ENCODE results near the gene ACSS2. TPM values are rescaled to one million over a fixed set of nuclear protein-coding genes. Genes with fewer than 3 reads are reported as not detected.
"Not testable (repeated sequence)": the region's sequence is repeated elsewhere in the genome, so short reads cannot be mapped to it uniquely, and the experiment has no call there.

The ACSS2 gene
- total RNA-seq, 4 donors from 2014 or later, result 68.4 to 112 (median 94.3) TPM

GRCh38 chr20:34873583-34874093 lies 2.8 kb upstream of the ACSS2 start:
- TF ChIP-seq CTCF (IDR thresholded peaks at IDR 0.05) (no peak), EP300 (IDR thresholded peaks at IDR 0.05) (no peak)
- WGBS, 2 donors, result 52 to 57% methylated on average over 3 of the region's 3 CpGs
- Histone ChIP-seq H3K27me3 (no peaks in the 10 kb centered on the region), H3K4me3 (no peak overlapping the region), H3K27ac (peak overlapping the region in 2 of 4 donors; percentile 82 to 93), H3K36me3 (no peaks in the 10 kb centered on the region), H3K4me1 (peaks cover 0 to 50% (median 10%) of the 10 kb centered on the region in 4 donors), H3K9me3 (no peaks in the 10 kb centered on the region)
- DNase-seq (ENCODE audit: low spot score in 2 of 2), result no peak

GRCh38 chr20:34874094-34874654 lies 2.2 kb upstream of the ACSS2 start:
- no peak overlapping the region for H3K4me3 ChIP-seq
- WGBS, 2 donors, result 21 to 38% methylated on average over 2 of the region's 2 CpGs
- peak overlapping the region; percentile 67 to 93 (median 82) for H3K27ac ChIP-seq
- no peaks in the 10 kb centered on the region for H3K9me3 ChIP-seq
- peak; percentile 76 to 96 for DNase-seq (ENCODE audit: low spot score in 2 of 2)
- H3K4me1 ChIP-seq, result peaks cover 0 to 51% (median 10%) of the 10 kb centered on the region in 4 donors
- TF ChIP-seq EP300 (IDR thresholded peaks at IDR 0.05), result peak in 1 of 2 donors; percentile 52
- TF ChIP-seq CTCF (IDR thresholded peaks at IDR 0.05), result peak; percentile 71 to 92 (median 86)
- no peak for TF ChIP-seq POLR2A (IDR thresholded peaks at IDR 0.05)
- no peaks in the 10 kb centered on the region for H3K36me3 ChIP-seq
- no peaks in the 10 kb centered on the region for H3K27me3 ChIP-seq

GRCh38 chr20:34875642-34876405 lies 588 bp upstream of the ACSS2 start:
- 10% methylated on average over 20 of the region's 20 CpGs for WGBS, 2 donors
- H3K4me1 ChIP-seq, result peaks cover 0 to 66% (median 10%) of the 10 kb centered on the region in 4 donors
- no peak for DNase-seq (ENCODE audit: low spot score in 2 of 2)
- H3K27me3 ChIP-seq, result no peaks in the 10 kb centered on the region
- H3K4me3 ChIP-seq, result peak overlapping the region; percentile 53 to 97 (median 86)
- no peaks in the 10 kb centered on the region for H3K36me3 ChIP-seq
- TF ChIP-seq EP300 (IDR thresholded peaks at IDR 0.05) (peak; percentile 11 to 50), POLR2A (IDR thresholded peaks at IDR 0.05) (peak in 1 of 2 donors; percentile 4), CTCF (IDR thresholded peaks at IDR 0.05) (peak in 4 of 5 experiments; percentile 8 to 28 (median 18))
- no peaks in the 10 kb centered on the region for H3K9me3 ChIP-seq
- H3K27ac ChIP-seq, result peak overlapping the region; percentile 67 to 93 (median 82)

GRCh38 chr20:34880215-34880850 lies 3.9 kb downstream of the ACSS2 start:
- Histone ChIP-seq H3K4me1 (peaks cover 0 to 27% (median 4%) of the 10 kb centered on the region in 4 donors), H3K36me3 (peaks cover 0 to 32% (median 0%) of the 10 kb centered on the region in 3 donors), H3K9me3 (no peaks in the 10 kb centered on the region), H3K4me3 (no peak overlapping the region), H3K27me3 (no peaks in the 10 kb centered on the region), H3K27ac (no peak overlapping the region)
- WGBS, 2 donors, result 60 to 65% methylated on average over 6 of the region's 6 CpGs
- TF ChIP-seq EP300 (IDR thresholded peaks at IDR 0.05), result no peak
- no peak for TF ChIP-seq POLR2A (IDR thresholded peaks at IDR 0.05)
- TF ChIP-seq CTCF (IDR thresholded peaks at IDR 0.05), result no peak
- no peak for DNase-seq (ENCODE audit: low spot score in 2 of 2)

GRCh38 chr20:34880971-34881370 lies 4.6 kb downstream of the ACSS2 start:
- 84 to 86% methylated on average over 7 of the region's 7 CpGs for WGBS, 2 donors
- not testable (repeated sequence) for DNase-seq (ENCODE audit: low spot score in 2 of 2)
- peaks cover 0 to 21% (median 1%) of the 10 kb centered on the region in 4 donors for H3K4me1 ChIP-seq

More at GRCh38 chr20:34880971-34881370, 4.6 kb downstream of the ACSS2 start:
- not testable (repeated sequence) for H3K9me3 ChIP-seq, H3K4me3 ChIP-seq, H3K27ac ChIP-seq, H3K27me3 ChIP-seq
- peaks cover 0 to 38% (median 0%) of the 10 kb centered on the region in 3 donors for H3K36me3 ChIP-seq

Data from tibial nerve (tissue), 4 donors.